ENCODE data around the gene PLCB3.
A peak's percentile ranks its signal among the peaks of the same experiment; 100 is the strongest.

- no peak for TF ChIP-seq CTCF (IDR thresholded peaks at IDR 0.05)
- peak in 1 of 2 donors; percentile 5 for TF ChIP-seq POLR2A (IDR thresholded peaks at IDR 0.05)
- no peak for TF ChIP-seq EP300 (IDR thresholded peaks at IDR 0.05)
These were observed 33.0 kb downstream of the PLCB3 start, which contains the start of gene BAD for GRCh38 chr11:64284048-64284961.

All from suprapubic skin (tissue), 3 donors.